HG03135 (cell line): Measurements from ENCODE around the gene NUTM2D.
"Not testable (repeated sequence)": the region's sequence is repeated elsewhere in the genome, so short reads cannot be mapped to it uniquely, and the experiment has no call there.

Experiments used
- ATAC-seq: cut with Tn5 transposase; IDR thresholded peaks from one replicate; pipeline ENCODE4 v1.9.1; 2021; ENCODE audit warnings: mild to moderate bottlenecking, moderate library complexity; ENCODE audit not compliant: unreplicated experiment

The NUTM2D gene

DNA sequence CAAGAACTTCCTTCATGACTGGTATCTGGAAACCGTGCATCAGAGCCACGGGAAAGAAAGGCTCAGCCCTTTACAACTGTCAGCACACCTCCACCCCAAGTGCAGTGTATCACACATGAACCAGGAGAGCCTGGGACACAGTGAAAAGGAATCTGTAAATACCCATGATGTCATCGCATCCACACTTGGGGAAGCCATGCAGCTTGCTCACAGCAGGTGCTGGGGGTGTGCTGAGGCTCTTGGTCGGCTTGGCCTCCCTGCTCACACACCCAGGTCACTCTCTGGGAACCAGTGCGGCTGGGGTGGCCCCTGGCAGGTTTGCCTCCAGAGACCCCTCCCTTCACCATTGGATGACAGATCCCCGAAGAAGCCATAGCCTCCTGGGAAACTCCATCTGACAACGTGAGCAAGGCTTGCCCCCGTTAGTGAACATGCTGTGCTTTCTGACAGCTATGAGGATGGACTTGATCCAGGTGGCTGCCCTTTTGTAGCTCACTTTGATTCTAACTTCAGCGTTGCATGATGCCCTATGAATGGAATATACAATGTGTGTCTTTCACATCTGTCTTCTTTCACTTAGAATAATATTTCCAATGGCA is 12.1 kb downstream of the NUTM2D start:
- not testable (repeated sequence) for ATAC-seq

DNA sequence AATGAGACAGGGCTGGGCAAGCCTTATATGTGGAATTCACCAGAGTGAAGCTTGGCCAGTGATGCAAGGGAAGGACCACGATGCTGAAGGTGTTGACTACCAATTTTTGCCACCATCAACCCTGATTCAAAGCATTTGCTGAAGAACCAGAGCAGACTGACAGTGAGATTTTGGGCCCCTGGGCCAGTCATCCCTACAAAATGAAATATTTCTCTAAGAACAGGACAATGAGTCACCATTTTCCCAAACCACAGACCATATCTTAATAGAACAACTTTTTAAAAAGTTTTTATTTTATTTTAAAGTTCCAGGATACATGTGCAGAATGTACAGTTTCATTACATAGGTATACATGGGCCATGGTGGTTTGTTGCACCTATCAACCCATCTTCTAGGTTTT is 16.5 kb downstream of the NUTM2D start:
- ATAC-seq = not testable (repeated sequence)

- not testable (repeated sequence) for ATAC-seq
These were observed 21.6 kb downstream of the NUTM2D start for GRCh38 chr10:87379115-87379514.

DNA sequence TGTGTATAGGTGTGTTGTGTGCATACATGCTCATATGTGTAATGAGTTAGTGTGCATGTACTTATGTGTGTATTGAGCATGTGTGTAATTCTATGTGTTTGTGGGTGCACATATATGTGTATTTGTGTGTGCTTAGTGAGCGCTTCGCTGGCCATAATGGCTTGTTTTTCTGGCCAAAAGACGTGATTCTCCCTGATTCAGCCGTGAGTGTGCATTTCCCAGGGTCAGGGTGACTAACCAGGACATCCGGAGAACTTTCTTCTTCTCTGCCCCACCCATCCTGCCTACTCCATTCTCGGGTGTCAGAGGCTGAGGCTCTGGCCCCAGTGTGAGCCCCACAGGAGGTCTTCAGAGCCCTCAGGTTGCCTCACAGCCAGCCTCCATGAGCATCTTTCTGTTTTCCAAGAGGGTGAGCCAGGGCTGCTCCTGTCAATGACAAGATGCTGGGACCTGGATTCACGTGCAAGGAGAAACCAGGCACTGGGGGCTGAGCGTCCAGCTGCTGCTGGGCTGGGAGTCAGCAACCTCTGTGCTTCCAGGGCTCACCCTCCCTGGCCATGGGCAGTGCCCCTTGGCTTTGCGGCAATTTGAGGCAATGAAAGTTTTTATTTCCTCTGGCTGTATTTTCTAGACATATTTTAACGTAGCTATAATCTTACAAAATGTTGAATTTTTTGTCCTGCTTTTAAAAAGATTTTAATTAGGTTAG is 25.8 kb downstream of the NUTM2D start:
- ATAC-seq = not testable (repeated sequence)

DNA sequence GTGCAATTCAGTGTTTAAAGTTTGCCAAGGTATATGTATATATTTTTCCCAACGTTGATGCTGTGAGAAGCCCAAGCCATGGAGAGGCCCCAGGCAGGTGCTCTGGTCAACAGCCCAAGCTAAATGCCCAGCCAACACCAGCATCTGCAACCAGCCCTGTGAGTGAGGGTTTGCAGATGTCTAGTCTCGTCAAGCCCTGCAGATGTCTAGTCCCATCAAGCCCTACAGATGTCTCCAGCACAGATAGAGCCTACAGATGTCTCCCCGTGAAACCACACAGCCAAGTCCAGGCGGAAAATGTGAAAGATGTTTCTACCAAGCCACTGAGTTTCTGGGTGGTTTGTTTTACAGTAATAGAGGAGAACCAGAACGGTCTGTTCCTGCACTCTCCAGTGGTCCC is 26.7 kb downstream of the NUTM2D start:
- ATAC-seq = not testable (repeated sequence)

DNA sequence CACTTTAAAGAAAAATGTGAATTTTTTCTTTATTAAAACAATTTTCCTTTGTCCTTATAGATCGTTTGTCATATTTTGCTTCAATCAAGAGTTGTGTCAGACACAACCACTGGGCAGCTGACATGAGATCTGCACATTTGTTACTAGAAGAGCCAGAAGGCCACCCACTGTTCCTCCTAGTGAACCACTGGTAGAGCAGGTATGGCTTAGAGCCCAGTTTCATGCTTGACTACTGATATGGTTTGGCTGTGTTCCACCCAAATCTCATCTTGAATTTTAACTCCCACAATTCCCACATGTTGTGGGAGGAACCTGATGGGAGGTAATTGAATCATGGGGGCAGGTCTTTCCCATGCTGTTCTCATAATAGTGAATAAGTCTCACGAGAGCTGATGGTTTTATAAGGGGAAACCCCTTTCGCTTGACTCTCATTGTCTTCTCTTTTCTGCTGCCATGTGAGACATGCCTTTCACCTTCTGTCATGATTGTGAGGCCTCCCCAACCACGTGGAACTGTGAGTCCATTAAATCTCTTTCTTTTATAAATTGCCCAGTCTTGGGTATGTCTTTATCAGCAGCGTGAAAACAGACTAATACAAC is 28.3 kb downstream of the NUTM2D start:
- ATAC-seq = not testable (repeated sequence)

DNA sequence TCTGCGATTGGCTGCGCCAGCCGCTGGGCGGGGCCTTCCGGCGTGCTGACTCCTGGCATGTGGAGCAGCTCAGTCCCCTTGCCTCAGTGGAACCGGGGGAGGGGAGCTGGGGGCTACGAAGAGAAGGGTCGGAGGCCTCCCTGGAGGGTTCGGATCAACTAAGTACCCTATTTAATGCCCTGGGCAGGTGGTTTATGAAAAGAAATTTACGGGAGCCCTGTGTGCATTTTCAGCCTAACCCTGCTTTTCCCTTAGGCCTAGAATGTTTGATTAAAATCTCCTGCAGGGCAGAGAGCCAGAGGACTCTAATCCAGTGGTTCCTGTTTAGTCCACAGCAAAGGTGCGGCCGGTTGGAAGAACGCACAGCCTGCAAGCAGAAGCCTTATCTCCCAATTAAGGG is 33.8 kb downstream of the NUTM2D start:
- ATAC-seq = not testable (repeated sequence)

GRCh38 chr10:87396206-87396605 is 38.7 kb downstream of the NUTM2D start:
- not testable (repeated sequence) for ATAC-seq

GRCh38 chr10:87398436-87398835 is 40.9 kb downstream of the NUTM2D start:
- not testable (repeated sequence) for ATAC-seq

DNA sequence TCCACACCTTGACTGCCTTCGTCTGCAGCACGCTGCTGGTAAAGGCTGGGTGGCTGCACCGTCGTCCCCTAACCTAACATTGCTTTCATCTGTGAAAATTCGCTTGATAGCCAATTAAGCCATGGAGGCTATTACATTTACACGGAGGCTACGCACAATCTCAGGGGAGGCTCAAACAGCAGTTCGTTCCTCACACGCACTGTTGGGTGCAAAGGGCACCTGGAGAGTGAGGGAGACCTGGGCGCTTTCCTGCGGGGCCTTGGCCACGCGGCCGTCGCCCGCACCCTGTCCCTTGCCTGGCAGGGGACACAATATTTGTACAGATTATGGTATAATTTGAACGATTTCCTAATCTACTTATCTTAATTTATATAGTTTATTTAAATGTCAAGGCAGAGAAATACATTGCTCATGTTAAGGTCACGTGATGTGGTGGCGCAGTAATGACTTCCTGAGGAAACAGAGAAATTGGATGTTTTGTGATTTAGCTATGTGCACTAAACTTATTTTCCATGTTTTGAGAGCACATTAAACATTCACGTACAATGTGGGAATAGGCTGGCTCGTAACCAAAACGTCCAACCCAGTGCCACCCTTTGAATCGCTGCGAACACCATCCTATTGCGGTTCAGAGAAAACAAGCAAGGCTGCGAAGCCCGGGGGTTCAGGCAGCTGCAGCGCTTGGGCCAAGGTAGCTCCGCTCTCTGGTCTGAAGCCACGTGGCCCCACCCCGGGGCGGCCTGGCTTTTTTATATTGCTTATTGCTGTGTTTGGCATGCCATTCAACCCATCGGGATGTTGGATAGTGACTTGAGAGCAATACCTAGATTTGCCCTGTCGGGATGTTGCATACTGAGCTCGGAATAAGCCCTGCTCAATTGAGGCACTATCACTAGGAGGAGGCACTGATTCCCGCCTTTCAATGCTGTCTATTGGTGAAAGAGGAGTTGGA is 50.2 kb downstream of the NUTM2D start:
- not testable (repeated sequence) for ATAC-seq

GRCh38 chr10:87413921-87414320 is 56.4 kb downstream of the NUTM2D start:
- not testable (repeated sequence) for ATAC-seq
